Keratinocyte (primary cell): ENCODE results near the gene ADGRB3. TPM values are rescaled to one million over a fixed set of nuclear protein-coding genes. Genes with fewer than 3 reads are reported as not detected.

Experiments
- DNase-seq: peaks from one replicate; pipeline ENCODE4 v3.0.0-alpha.2; 2011; ENCODE audit warnings: low read depth, missing footprints, low spot score
- FAIRE-seq: peaks from 2 replicates; lab custom pipeline; 2011; peaks lifted over from hg19 to GRCh38; lab: Jason Lieb, UNC
- H2AFZ ChIP-seq: 2 replicates; pipeline ENCODE4 v1.6.0; 2012; ENCODE audit warnings: low read length, control low read depth, inconsistent platforms; ENCODE audit not compliant: control insufficient read depth
- H3K27ac ChIP-seq: 2 replicates; pipeline ENCODE4 v1.5.1; 2011; ENCODE audit warnings: low read length; ENCODE audit not compliant: control insufficient read depth, insufficient read depth
- H3K27me3 ChIP-seq: 3 replicates; pipeline ENCODE4 v1.6.0; 2011; ENCODE audit warnings: low read length; ENCODE audit not compliant: control insufficient read depth, insufficient read depth; ENCODE audit errors: extremely low read depth
- H3K36me3 ChIP-seq, 2 experiments: 2 replicates in 1 of 2; 3 replicates in 1 of 2; pipeline ENCODE4 v1.5.1; 2011; ENCODE audit warnings: low read length in 2 of 2, mild to moderate bottlenecking in 1 of 2; ENCODE audit not compliant: control insufficient read depth in 2 of 2, insufficient read depth in 2 of 2; ENCODE audit errors: extremely low read depth in 1 of 2
- H3K4me1 ChIP-seq: 3 replicates; pipeline ENCODE4 v1.5.1; 2011; ENCODE audit warnings: low read length; ENCODE audit not compliant: control insufficient read depth, insufficient read depth; ENCODE audit errors: extremely low read depth
- H3K4me2 ChIP-seq: 3 replicates; pipeline ENCODE4 v1.6.0; 2011; ENCODE audit warnings: low read depth, low read length; ENCODE audit not compliant: control insufficient read depth, insufficient read depth; ENCODE audit errors: extremely low read depth
- H3K4me3 ChIP-seq, 3 experiments: fragments of 200-600 bp in 1 of 3; sonication (generic) in 1 of 3; 2 replicates in 2 of 3; 3 replicates in 1 of 3; pipeline ENCODE4 v1.5.1; 2011 to 2016; ENCODE audit warnings: low read length in 3 of 3, mild to moderate bottlenecking in 3 of 3, control low read depth in 2 of 3, inconsistent platforms in 1 of 3, low read depth in 1 of 3, mixed read lengths in 1 of 3, mixed run types in 1 of 3, moderate library complexity in 1 of 3; ENCODE audit not compliant: control insufficient read depth in 2 of 3, insufficient read depth in 2 of 3; ENCODE audit errors: extremely low read depth in 1 of 3
- H3K79me2 ChIP-seq: 2 replicates; pipeline ENCODE4 v1.6.0; 2012; ENCODE audit warnings: low read length; ENCODE audit not compliant: control insufficient read depth, insufficient read depth
- H3K9ac ChIP-seq: 3 replicates; pipeline ENCODE4 v1.6.0; 2011; ENCODE audit warnings: low read length; ENCODE audit not compliant: control insufficient read depth, insufficient read depth; ENCODE audit errors: extremely low read depth
- H3K9me1 ChIP-seq: 3 replicates; pipeline ENCODE4 v1.6.0; 2011; ENCODE audit warnings: low read length; ENCODE audit not compliant: control insufficient read depth, insufficient read depth; ENCODE audit errors: extremely low read depth
- H3K9me3 ChIP-seq: 2 replicates; pipeline ENCODE4 v1.5.1; 2012; ENCODE audit warnings: low read depth, low read length; ENCODE audit not compliant: control insufficient read depth
- H4K20me1 ChIP-seq: 3 replicates; pipeline ENCODE4 v1.6.0; 2011; ENCODE audit warnings: low read length; ENCODE audit not compliant: control insufficient read depth, insufficient read depth; ENCODE audit errors: extremely low read depth
- CTCF ChIP-seq, 3 experiments: IDR thresholded peaks in 1 of 3; conservative IDR thresholded peaks in 1 of 3; optimal IDR thresholded peaks in 1 of 3; 2 replicates in 2 of 3; 3 replicates in 1 of 3; pipeline versions ENCODE3 to v1.5.1; 2011; ENCODE audit warnings: low read length in 3 of 3, mild to moderate bottlenecking in 3 of 3, moderate library complexity in 2 of 3, control low read depth in 1 of 3, inconsistent platforms in 1 of 3; ENCODE audit not compliant: insufficient read depth in 2 of 3; ENCODE audit errors: extremely low read depth in 1 of 3
- EZH2 ChIP-seq: IDR thresholded peaks from one replicate; pipeline ENCODE4 v1.6.1; 2012; ENCODE audit warnings: inconsistent platforms, mild to moderate bottlenecking, low read length, moderate library complexity
- dilution Hi-C: fragments of 300-500 bp; cut with MboI; formaldehyde crosslinking; loops from one replicate; pipeline ENCODE4 v1.7.0; 2020; ENCODE audit warnings: low sequenced_read_pairs; ENCODE audit not compliant: extremely low pct_ligation_motif_present
- polyA plus RNA-seq, 5 experiments: library from polyadenylated mRNA; depleted of rRNA in 3 of 5; stranded (reverse) in 3 of 5; stranded (forward) in 1 of 5; unstranded in 1 of 5; fragments of >200 nt; gene quantifications; 1 replicate in 1 of 5; 2 replicates in 3 of 5; 3 replicates in 1 of 5; pipeline versions ENCODE4 v1.2.1 to v1.2.3, GENCODE V29; 2011 to 2012; ENCODE audit warnings: missing spikeins in 2 of 5, low read depth in 1 of 5, low replicate concordance in 1 of 5

ADGRB3 gene
- polyA plus RNA-seq, 1 donor (not counting 4 experiments of a cell fraction or from before 2014, with no cell fraction given), result not detected

GRCh38 chr6:68650142-68650541 is 15.1 kb downstream of the ADGRB3 start:
- no peak for TF ChIP-seq EZH2
- DNase-seq (no peak), FAIRE-seq (no peak)
- dilution Hi-C loops, result no loop called here
- H3K79me2 ChIP-seq, result no peaks in the 10 kb centered on the region
- no peaks in the 10 kb centered on the region for H3K27me3 ChIP-seq
- H4K20me1 ChIP-seq, result no peaks in the 10 kb centered on the region
- H3K9me1 ChIP-seq, result no peaks in the 10 kb centered on the region
- no peak overlapping the region for H3K4me3 ChIP-seq
- no peak overlapping the region for H3K9ac ChIP-seq
- no peak overlapping the region for H2AFZ ChIP-seq
- H3K9me3 ChIP-seq, result no peaks in the 10 kb centered on the region
- no peak overlapping the region for H3K4me2 ChIP-seq
- no peaks in the 10 kb centered on the region for H3K36me3 ChIP-seq
- no peak overlapping the region for H3K27ac ChIP-seq
- no peaks in the 10 kb centered on the region for H3K4me1 ChIP-seq

- dilution Hi-C loops, result no loop called here
- Histone ChIP-seq H3K9ac (no peak overlapping the region), H3K27me3 (no peaks in the 10 kb centered on the region), H3K4me3 (no peak overlapping the region), H3K79me2 (no peaks in the 10 kb centered on the region), H3K36me3 (no peaks in the 10 kb centered on the region), H3K9me1 (no peaks in the 10 kb centered on the region), H3K9me3 (no peaks in the 10 kb centered on the region), H4K20me1 (no peaks in the 10 kb centered on the region), H2AFZ (no peak overlapping the region), H3K27ac (no peak overlapping the region), H3K4me1 (no peaks in the 10 kb centered on the region), H3K4me2 (no peak overlapping the region)
- no peak for FAIRE-seq
- no peak for DNase-seq
- no peak for TF ChIP-seq EZH2
- no peak for TF ChIP-seq CTCF (optimal IDR thresholded peaks at IDR 0.05 in 1 of 3, IDR thresholded peaks at IDR 0.05 in 1 of 3, conservative IDR thresholded peaks at IDR 0.05 in 1 of 3; ENCODE audit: extremely low read depth in 1 of 3, insufficient read depth in 2 of 3, low read length in 3 of 3)
Measured at GRCh38 chr6:68651011-68651985, 16.2 kb downstream of the ADGRB3 start.
